MM.1S (cell line): Measurements from ENCODE around the gene DELE1.

Source experiments
- DNase-seq: peaks from one replicate; pipeline ENCODE4 v3.0.0-alpha.2; 2015
- H2AFZ ChIP-seq: fragments of 300-600 bp; sonication (generic); 2 replicates; pipeline ENCODE4 v1.6.0; 2016; ENCODE audit warnings: antibody characterized with exemption, low read length
- H3F3A ChIP-seq: fragments of 300-600 bp; sonication (generic); 2 replicates; pipeline ENCODE4 v1.6.1; 2016; ENCODE audit warnings: mild to moderate bottlenecking, antibody characterized with exemption, low read length, moderate library complexity, mixed read lengths; ENCODE audit not compliant: insufficient read depth
- H3K27ac ChIP-seq: fragments of 300-600 bp; sonication (generic); 2 replicates; pipeline ENCODE4 v1.5.1; 2016; ENCODE audit warnings: mild to moderate bottlenecking, low read length
- H3K27me3 ChIP-seq: fragments of 300-600 bp; sonication (generic); replicated peaks from 2 replicates; pipeline ENCODE4 v1.6.0; 2016; ENCODE audit warnings: low read length; ENCODE audit not compliant: insufficient read depth
- H3K36me3 ChIP-seq: fragments of 300-600 bp; sonication (generic); replicated peaks from 2 replicates; pipeline ENCODE4 v1.6.1; 2016; ENCODE audit warnings: mild to moderate bottlenecking, low read length, mixed read lengths; ENCODE audit not compliant: insufficient read depth
- H3K4me1 ChIP-seq: fragments of 300-600 bp; sonication (generic); 2 replicates; pipeline ENCODE4 v1.6.1; 2016; ENCODE audit warnings: low read length, mixed read lengths
- H3K4me2 ChIP-seq: fragments of 300-600 bp; sonication (generic); 2 replicates; pipeline ENCODE4 v1.6.0; 2016; ENCODE audit warnings: low read depth, low read length
- H3K4me3 ChIP-seq: fragments of 300-600 bp; sonication (generic); 2 replicates; pipeline ENCODE4 v1.5.1; 2016; ENCODE audit warnings: low read length, mixed read lengths
- H3K79me2 ChIP-seq: fragments of 300-600 bp; sonication (generic); 2 replicates; pipeline ENCODE4 v1.6.1; 2016; ENCODE audit warnings: mixed run types, low read length, mixed read lengths
- H3K9ac ChIP-seq: fragments of 300-600 bp; sonication (generic); 2 replicates; pipeline ENCODE4 v1.6.1; 2016; ENCODE audit warnings: low read length, mixed read lengths
- H3K9me2 ChIP-seq: fragments of 300-600 bp; sonication (generic); replicated peaks from 2 replicates; pipeline ENCODE4 v1.6.1; 2016; ENCODE audit warnings: mild to moderate bottlenecking, low read length, mixed read lengths; ENCODE audit not compliant: insufficient read depth
- H3K9me3 ChIP-seq: fragments of 300-600 bp; sonication (generic); replicated peaks from 2 replicates; pipeline ENCODE4 v1.6.1; 2016; ENCODE audit warnings: mild to moderate bottlenecking, low read length, mixed read lengths; ENCODE audit not compliant: insufficient read depth
- H4K20me1 ChIP-seq: fragments of 300-600 bp; sonication (generic); 2 replicates; pipeline ENCODE4 v1.6.1; 2016; ENCODE audit warnings: mild to moderate bottlenecking, low read length, moderate library complexity, mixed read lengths; ENCODE audit not compliant: insufficient read depth
- CTCF ChIP-seq: fragments of 300-600 bp; sonication (generic); IDR thresholded peaks from 2 replicates; pipeline ENCODE4 v1.5.1; 2016; ENCODE audit warnings: antibody characterized with exemption, low read length, mixed read lengths
- EZH2 ChIP-seq: fragments of 300-600 bp; sonication (generic); optimal IDR thresholded peaks from 2 replicates; pipeline ENCODE3; 2017; ENCODE audit warnings: low read depth, mild to moderate bottlenecking, antibody characterized with exemption, low read length, mixed read lengths
- EZH2phosphoT487 ChIP-seq: fragments of 300-600 bp; sonication (generic); IDR thresholded peaks from 2 replicates; pipeline ENCODE4 v1.6.1; 2018; ENCODE audit warnings: antibody characterized with exemption, low read length

DELE1 gene

GRCh38 chr5:141976176-141976575 lies 52.5 kb downstream of the DELE1 start:
- TF ChIP-seq EZH2phosphoT487 (no peak), EZH2 (no peak), CTCF (no peak)
- H3K9ac ChIP-seq, result no peak overlapping the region
- no peaks in the 10 kb centered on the region for H3K9me3 ChIP-seq
- DNase-seq, result no peak
- peaks cover 33% of the 10 kb centered on the region for H3K79me2 ChIP-seq
- no peak overlapping the region for H3K4me3 ChIP-seq
- H3K4me1 ChIP-seq, result 0 out of 2 replicates have a peak, but pooled peaks cover under 1% of the 10 kb centered on the region
- peaks cover 7% of the 10 kb centered on the region; the same call in 1 of the 2 replicates for H3K36me3 ChIP-seq
- no peaks in the 10 kb centered on the region for H4K20me1 ChIP-seq
- H3K9me2 ChIP-seq, result no peaks in the 10 kb centered on the region
- H3K4me2 ChIP-seq, result no peak overlapping the region
- H3F3A ChIP-seq, result no peaks in the 10 kb centered on the region
- H3K27ac ChIP-seq, result no peak overlapping the region
- no peak overlapping the region for H2AFZ ChIP-seq
- H3K27me3 ChIP-seq, result no peaks in the 10 kb centered on the region

- TF ChIP-seq EZH2phosphoT487, result no peak
- TF ChIP-seq CTCF, result no peak
- TF ChIP-seq EZH2, result no peak
- no peaks in the 10 kb centered on the region for H3K9me2 ChIP-seq
- no peaks in the 10 kb centered on the region for H3K9me3 ChIP-seq
- no peak overlapping the region for H3K4me2 ChIP-seq
- H3K79me2 ChIP-seq, result peaks cover 24% of the 10 kb centered on the region; the same call in 1 of the 2 replicates
- H4K20me1 ChIP-seq, result no peaks in the 10 kb centered on the region
- no peak overlapping the region for H3K4me3 ChIP-seq
- peaks cover 7% of the 10 kb centered on the region; the same call in 1 of the 2 replicates for H3K36me3 ChIP-seq
- no peak overlapping the region for H3K27ac ChIP-seq
- DNase-seq, result no peak
- H3K27me3 ChIP-seq, result no peaks in the 10 kb centered on the region
- no peaks in the 10 kb centered on the region for H3K4me1 ChIP-seq
- H2AFZ ChIP-seq, result no peak overlapping the region
- no peak overlapping the region for H3K9ac ChIP-seq
- H3F3A ChIP-seq, result no peaks in the 10 kb centered on the region; the same call in 1 of the 2 replicates
Observed at GRCh38 chr5:141978389-141978788, 54.7 kb downstream of the DELE1 start.

GRCh38 chr5:141982626-141983025 lies 59.0 kb downstream of the DELE1 start:
- no peak overlapping the region for H3K9ac ChIP-seq
- no peak overlapping the region for H3K4me3 ChIP-seq
- H2AFZ ChIP-seq, result no peak overlapping the region
- H4K20me1 ChIP-seq, result no peaks in the 10 kb centered on the region
- no peak overlapping the region for H3K27ac ChIP-seq
- H3K27me3 ChIP-seq, result no peaks in the 10 kb centered on the region
- H3F3A ChIP-seq, result no peaks in the 10 kb centered on the region; the same call in 1 of the 2 replicates
- TF ChIP-seq EZH2phosphoT487 (no peak), EZH2 (no peak)
- H3K4me2 ChIP-seq, result no peak overlapping the region
- DNase-seq, result no peak
- H3K9me3 ChIP-seq, result no peaks in the 10 kb centered on the region
- H3K9me2 ChIP-seq, result no peaks in the 10 kb centered on the region
- peaks cover 16% of the 10 kb centered on the region; the same call in 1 of the 2 replicates for H3K36me3 ChIP-seq
- H3K4me1 ChIP-seq, result no peaks in the 10 kb centered on the region
- H3K79me2 ChIP-seq, result 0 out of 2 replicates have a peak, but pooled peaks cover 5% of the 10 kb centered on the region

- Histone ChIP-seq H3K4me3 (no peak overlapping the region), H3K9me2 (no peaks in the 10 kb centered on the region), H3K9me3 (no peaks in the 10 kb centered on the region), H3F3A (no peaks in the 10 kb centered on the region; the same call in 1 of the 2 replicates), H3K9ac (no peak overlapping the region), H3K36me3 (peaks cover 14% of the 10 kb centered on the region; the same call in 1 of the 2 replicates), H2AFZ (no peak overlapping the region), H3K79me2 (no peaks in the 10 kb centered on the region), H3K4me1 (no peaks in the 10 kb centered on the region), H4K20me1 (no peaks in the 10 kb centered on the region), H3K4me2 (no peak overlapping the region), H3K27me3 (no peaks in the 10 kb centered on the region), H3K27ac (no peak overlapping the region)
- DNase-seq, result no peak
- no peak for TF ChIP-seq EZH2phosphoT487
- no peak for TF ChIP-seq CTCF
- no peak for TF ChIP-seq EZH2
Observed at GRCh38 chr5:141986072-141986471, 62.4 kb downstream of the DELE1 start.
